Breast epithelium (tissue), 4 donors: Measurements from ENCODE around the gene ADCY2. TPM values are rescaled to one million over a fixed set of nuclear protein-coding genes. Genes with fewer than 3 reads are reported as not detected.

ENCODE experiments used
- DNase-seq, 2 donors: peaks; one replicate each; pipeline ENCODE4 v3.0.0-alpha.2; 2019; ENCODE audit warnings: low spot score in 2 of 2
- H3K27ac ChIP-seq, 2 donors: fragments of 200-600 bp; sonication (generic) in 1 of 2; one replicate each; pipeline ENCODE4 v1.5.1; 2016 to 2019; ENCODE audit warnings: mild to moderate bottlenecking in 1 of 2
- H3K27me3 ChIP-seq, 2 donors: fragments of 200-600 bp; sonication (generic) in 1 of 2; one replicate each; pipeline versions ENCODE4 v1.5.1 to v1.6.0; 2017 to 2019; ENCODE audit warnings: control low read depth in 1 of 2, mild to moderate bottlenecking in 1 of 2
- H3K36me3 ChIP-seq: fragments of 200-600 bp; one replicate; pipeline ENCODE4 v1.5.1; 2019
- H3K4me1 ChIP-seq, 2 donors: fragments of 200-600 bp; sonication (generic); one replicate each; pipeline ENCODE4 v1.5.1; 2016 to 2019; ENCODE audit warnings: control low read depth in 1 of 2
- H3K4me3 ChIP-seq, 3 donors: fragments of 200-600 bp; sonication (generic); 1 replicate in 2 of 3; 2 replicates in 1 of 3; pipeline ENCODE4 v1.5.1; 2016 to 2019; ENCODE audit warnings: mild to moderate bottlenecking in 3 of 3, moderate library complexity in 2 of 3
- H3K9me3 ChIP-seq, 2 donors: fragments of 200-600 bp; sonication (generic) in 1 of 2; one replicate each; pipeline ENCODE4 v1.5.1; 2016 to 2019; ENCODE audit warnings: control low read depth in 1 of 2
- POLR2A ChIP-seq: fragments of 450-650 bp; IDR thresholded peaks from one replicate; pipeline ENCODE4 v1.6.1; 2016; ENCODE audit warnings: antibody characterized with exemption, mild to moderate bottlenecking, moderate library complexity
- POLR2AphosphoS5 ChIP-seq, 3 donors: sonication (generic); formaldehyde crosslinking; IDR thresholded peaks; one replicate each; pipeline ENCODE4 v1.6.1; 2017; ENCODE audit warnings: antibody characterized with exemption in 3 of 3
- intact Hi-C: fragments of 100-400 bp; cut with DNase I; formaldehyde crosslinking; loops from one replicate; pipeline ENCODE4 v1.15.1; 2023; ENCODE audit warnings: low total_unique reads
- total RNA-seq, 3 donors: library from RNA; depleted of rRNA; stranded (reverse); fragments of >200 nt; gene quantifications; one replicate each; pipeline ENCODE4 v1.1.0, GENCODE V29; 2016
- TF ChIP-seq, protein P1 (sequence below), 3 donors: fragments of 450-650 bp; IDR thresholded peaks; one replicate each; pipeline ENCODE4 v1.5.1; 2016 to 2017; ENCODE audit warnings: antibody characterized with exemption in 3 of 3, mild to moderate bottlenecking in 3 of 3, moderate library complexity in 3 of 3

ADCY2 gene
- total RNA-seq, 3 donors from 2014 or later = 3.8 to 30.1 (median 4.9) TPM

GRCh38 chr5:7825630-7826029, 429.7 kb downstream of the ADCY2 start:
- intact Hi-C loops = loop anchor here (1.0 kb wide), 1 partner anchor 9 kb away; no protein-coding TSS in a partner anchor
- no peaks in the 10 kb centered on the region for H3K4me1 ChIP-seq
- TF ChIP-seq, protein P1, sequence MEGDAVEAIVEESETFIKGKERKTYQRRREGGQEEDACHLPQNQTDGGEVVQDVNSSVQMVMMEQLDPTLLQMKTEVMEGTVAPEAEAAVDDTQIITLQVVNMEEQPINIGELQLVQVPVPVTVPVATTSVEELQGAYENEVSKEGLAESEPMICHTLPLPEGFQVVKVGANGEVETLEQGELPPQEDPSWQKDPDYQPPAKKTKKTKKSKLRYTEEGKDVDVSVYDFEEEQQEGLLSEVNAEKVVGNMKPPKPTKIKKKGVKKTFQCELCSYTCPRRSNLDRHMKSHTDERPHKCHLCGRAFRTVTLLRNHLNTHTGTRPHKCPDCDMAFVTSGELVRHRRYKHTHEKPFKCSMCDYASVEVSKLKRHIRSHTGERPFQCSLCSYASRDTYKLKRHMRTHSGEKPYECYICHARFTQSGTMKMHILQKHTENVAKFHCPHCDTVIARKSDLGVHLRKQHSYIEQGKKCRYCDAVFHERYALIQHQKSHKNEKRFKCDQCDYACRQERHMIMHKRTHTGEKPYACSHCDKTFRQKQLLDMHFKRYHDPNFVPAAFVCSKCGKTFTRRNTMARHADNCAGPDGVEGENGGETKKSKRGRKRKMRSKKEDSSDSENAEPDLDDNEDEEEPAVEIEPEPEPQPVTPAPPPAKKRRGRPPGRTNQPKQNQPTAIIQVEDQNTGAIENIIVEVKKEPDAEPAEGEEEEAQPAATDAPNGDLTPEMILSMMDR (IDR thresholded peaks at IDR 0.05) = no peak
- no peak for TF ChIP-seq POLR2A
- TF ChIP-seq POLR2AphosphoS5 (IDR thresholded peaks at IDR 0.05) = no peak
- no peak overlapping the region for H3K27ac ChIP-seq
- no peaks in the 10 kb centered on the region for H3K36me3 ChIP-seq
- no peaks in the 10 kb centered on the region for H3K27me3 ChIP-seq
- no peaks in the 10 kb centered on the region for H3K9me3 ChIP-seq
- DNase-seq = no peak
- H3K4me3 ChIP-seq = no peak overlapping the region

GRCh38 chr5:7827610-7828009, 431.7 kb downstream of the ADCY2 start:
- H3K4me3 ChIP-seq = no peak overlapping the region
- H3K27ac ChIP-seq = no peak overlapping the region
- H3K27me3 ChIP-seq = no peaks in the 10 kb centered on the region
- intact Hi-C loops = no loop called here
- no peak for DNase-seq
- H3K4me1 ChIP-seq = no peaks in the 10 kb centered on the region
- no peaks in the 10 kb centered on the region for H3K9me3 ChIP-seq
- no peak for TF ChIP-seq POLR2AphosphoS5 (IDR thresholded peaks at IDR 0.05)
- TF ChIP-seq, protein P1 (IDR thresholded peaks at IDR 0.05) = peak in 1 of 3 donors; percentile 21
- H3K36me3 ChIP-seq = no peaks in the 10 kb centered on the region

- no peaks in the 10 kb centered on the region for H3K4me1 ChIP-seq
- no peak overlapping the region for H3K27ac ChIP-seq
- H3K4me3 ChIP-seq = no peak overlapping the region
- no peaks in the 10 kb centered on the region for H3K9me3 ChIP-seq
- TF ChIP-seq, protein P1 (IDR thresholded peaks at IDR 0.05) = no peak
- TF ChIP-seq POLR2A (no peak), POLR2AphosphoS5 (IDR thresholded peaks at IDR 0.05) (no peak)
- intact Hi-C loops = no loop called here
- H3K36me3 ChIP-seq = no peaks in the 10 kb centered on the region
- no peak for DNase-seq
- H3K27me3 ChIP-seq = no peaks in the 10 kb centered on the region
Observed at GRCh38 chr5:7828269-7828668, 432.3 kb downstream of the ADCY2 start.

DNA sequence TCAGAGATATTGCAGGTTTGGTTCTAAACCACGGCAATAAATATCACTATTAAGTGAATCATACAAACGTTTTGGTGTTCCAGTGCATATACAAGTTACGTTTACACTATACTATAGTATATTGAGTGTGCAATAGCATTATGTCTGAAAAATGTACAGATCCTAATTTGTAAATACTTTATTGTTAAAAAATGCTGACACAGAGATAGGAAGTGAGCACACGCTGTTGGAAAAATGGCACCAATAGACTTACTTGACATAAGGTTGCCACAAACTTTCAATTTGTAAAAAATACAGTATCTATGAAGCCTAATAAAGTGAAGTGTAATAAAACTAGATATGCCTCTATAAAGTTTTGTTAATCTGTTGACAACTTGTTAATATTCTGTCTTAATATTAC, 439.0 kb downstream of the ADCY2 start:
- no peaks in the 10 kb centered on the region for H3K9me3 ChIP-seq
- no peak for DNase-seq
- H3K4me1 ChIP-seq = no peaks in the 10 kb centered on the region
- no peaks in the 10 kb centered on the region for H3K27me3 ChIP-seq
- TF ChIP-seq POLR2AphosphoS5 (IDR thresholded peaks at IDR 0.05) = no peak
- TF ChIP-seq, protein P1 (IDR thresholded peaks at IDR 0.05) = no peak
- TF ChIP-seq POLR2A = no peak
- H3K4me3 ChIP-seq = no peak overlapping the region
- H3K27ac ChIP-seq = no peak overlapping the region
- no peaks in the 10 kb centered on the region for H3K36me3 ChIP-seq
- intact Hi-C loops = no loop called here

DNA sequence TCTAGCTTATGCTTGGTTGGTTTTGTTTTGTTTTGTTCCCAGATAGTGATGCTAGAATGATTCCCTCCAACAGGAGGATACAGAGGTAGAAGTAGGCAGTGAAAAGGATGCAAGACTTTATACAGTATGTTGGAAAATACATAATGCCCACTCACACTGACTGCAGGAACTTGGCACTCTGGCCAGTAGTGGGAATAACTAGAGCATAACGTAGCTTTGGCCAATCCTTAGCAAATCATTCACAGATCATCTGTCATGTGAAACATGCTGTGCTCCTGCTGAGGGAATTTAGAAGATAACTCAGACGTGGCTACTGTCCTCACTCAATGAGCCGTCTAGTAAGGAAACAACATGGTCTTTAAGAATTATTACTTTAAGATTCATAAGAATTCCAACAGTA, 441.5 kb downstream of the ADCY2 start:
- Histone ChIP-seq H3K4me3 (no peak overlapping the region), H3K9me3 (no peaks in the 10 kb centered on the region), H3K36me3 (no peaks in the 10 kb centered on the region), H3K27me3 (no peaks in the 10 kb centered on the region), H3K4me1 (no peaks in the 10 kb centered on the region), H3K27ac (no peak overlapping the region)
- intact Hi-C loops = no loop called here
- no peak for DNase-seq
- TF ChIP-seq, protein P1 (IDR thresholded peaks at IDR 0.05) = no peak
- TF ChIP-seq POLR2A = no peak
- no peak for TF ChIP-seq POLR2AphosphoS5 (IDR thresholded peaks at IDR 0.05)
